Left lung (tissue), 10 donors: ENCODE measurements around the gene CIITA. TPM values are rescaled to one million over a fixed set of nuclear protein-coding genes. Genes with fewer than 3 reads are reported as not detected.

ENCODE experiments used
- ATAC-seq: fragments of 200-7000 bp; cut with Tn5 transposase; one replicate; pipeline ENCODE4 v1.9.1; 2020; ENCODE audit warnings: moderate library complexity
- DNase-seq, 4 donors: peaks; one replicate each; pipeline ENCODE4 v3.0.0-alpha.2; 2013 to 2020
- H3K27ac ChIP-seq, 2 donors: fragments of 200-600 bp; sonication (generic) in 1 of 2; one replicate each; pipeline versions ENCODE4 v1.5.0 to v1.8.0; 2020 to 2021
- H3K27me3 ChIP-seq, 2 donors: fragments of 200-600 bp; sonication (generic) in 1 of 2; one replicate each; pipeline versions ENCODE4 v1.5.0 to v1.8.0; 2020 to 2021
- H3K36me3 ChIP-seq, 2 donors: fragments of 200-600 bp; sonication (generic) in 1 of 2; one replicate each; pipeline versions ENCODE4 v1.5.0 to v1.8.0; 2020 to 2021
- H3K4me1 ChIP-seq, 2 donors: fragments of 200-600 bp; one replicate each; pipeline ENCODE4 v1.8.0; 2021
- H3K4me3 ChIP-seq, 2 donors: fragments of 200-600 bp; sonication (generic) in 1 of 2; one replicate each; pipeline versions ENCODE4 v1.5.0 to v1.8.0; 2020 to 2021; ENCODE audit warnings: mild to moderate bottlenecking in 1 of 2
- H3K9me3 ChIP-seq, 2 donors: fragments of 200-600 bp; sonication (generic) in 1 of 2; one replicate each; pipeline versions ENCODE4 v1.5.0 to v1.8.0; 2020 to 2021
- CTCF ChIP-seq, 2 donors: fragments of 200-600 bp; sonication (generic) in 1 of 2; IDR thresholded peaks; one replicate each; pipeline versions ENCODE4 v1.5.0 to v1.8.0; 2021; ENCODE audit warnings: antibody characterized with exemption in 2 of 2
- intact Hi-C, 2 donors: fragments of 100-400 bp; cut with DNase I; formaldehyde crosslinking; loops; one replicate each; pipeline versions ENCODE4 v1.11.2 to v1.14.2; 2022
- polyA plus RNA-seq, 6 donors: library from polyadenylated mRNA; unstranded; fragments of 120-200 nt; gene quantifications; one replicate each; pipeline ENCODE4 v1.2.1, GENCODE V29; 2013; ENCODE audit not compliant: insufficient read length in 6 of 6
- total RNA-seq, 2 donors: library from RNA; stranded (reverse); fragmentation: NEBNext Ultra II Directional; extraction: Animal tissue kit (Norgen Biotek cat#: 25700); gene quantifications; one replicate each; pipeline ENCODE4 v1.2.1, GENCODE V29; 2021
- donor health status: DM: no; HTN: yes; CAD: no.
- donor health status: DM: no; HTN: no; CAD: no.

CIITA gene
- total and polyA plus RNA-seq, 8 donors = 2.6 to 49.0 (median 5.8) TPM

GRCh38 chr16:10972108-10972818, 95.3 kb downstream of the CIITA start:
- intact Hi-C loops = loop anchor here in 1 of 2 donors (5.0 kb wide), 1 partner anchor 385 kb away; no protein-coding TSS in a partner anchor
- no peak for DNase-seq
- Histone ChIP-seq H3K4me1 (peaks cover 10 to 32% of the 10 kb centered on the region in 2 donors), H3K27me3 (no peaks in the 10 kb centered on the region), H3K9me3 (no peaks in the 10 kb centered on the region), H3K4me3 (no peak overlapping the region), H3K36me3 (peaks cover 0 to 78% of the 10 kb centered on the region in 2 donors), H3K27ac (peak overlapping the region in 1 of 2 donors; percentile 47)
- ATAC-seq = no peak
- TF ChIP-seq CTCF (IDR thresholded peaks at IDR 0.05) = no peak

GRCh38 chr16:10972819-10973464, 95.9 kb downstream of the CIITA start:
- TF ChIP-seq CTCF (IDR thresholded peaks at IDR 0.05) = no peak
- intact Hi-C loops = loop anchor here in 1 of 2 donors (5.0 kb wide), 1 partner anchor 384 kb away; no protein-coding TSS in a partner anchor
- Histone ChIP-seq H3K9me3 (no peaks in the 10 kb centered on the region), H3K4me3 (no peak overlapping the region), H3K4me1 (peaks cover 10 to 32% of the 10 kb centered on the region in 2 donors), H3K27ac (no peak overlapping the region), H3K36me3 (peaks cover 0 to 80% of the 10 kb centered on the region in 2 donors), H3K27me3 (no peaks in the 10 kb centered on the region)
- DNase-seq = no peak
- no peak for ATAC-seq

GRCh38 chr16:10976634-10977033, 99.6 kb downstream of the CIITA start:
- Histone ChIP-seq H3K36me3 (peaks cover 0 to 97% of the 10 kb centered on the region in 2 donors), H3K27ac (no peak overlapping the region), H3K4me3 (no peak overlapping the region), H3K27me3 (no peaks in the 10 kb centered on the region), H3K4me1 (peaks cover 17 to 21% of the 10 kb centered on the region in 2 donors), H3K9me3 (no peaks in the 10 kb centered on the region)
- intact Hi-C loops = no loop called here
- TF ChIP-seq CTCF (IDR thresholded peaks at IDR 0.05) = no peak
- peak in 1 of 4 donors; percentile 62 for DNase-seq
- ATAC-seq = no peak

- no peak for DNase-seq
- Histone ChIP-seq H3K4me1 (peaks cover 8 to 13% of the 10 kb centered on the region in 2 donors), H3K36me3 (peaks cover 0 to 93% of the 10 kb centered on the region in 2 donors), H3K27ac (no peak overlapping the region), H3K4me3 (no peak overlapping the region), H3K27me3 (no peaks in the 10 kb centered on the region), H3K9me3 (no peaks in the 10 kb centered on the region)
- TF ChIP-seq CTCF (IDR thresholded peaks at IDR 0.05) = no peak
- intact Hi-C loops = no loop called here
- ATAC-seq = no peak
Measured at GRCh38 chr16:10978124-10978523, 101.1 kb downstream of the CIITA start.

- Histone ChIP-seq H3K27me3 (no peaks in the 10 kb centered on the region), H3K27ac (peak overlapping the region in 1 of 2 donors; percentile 82), H3K4me1 (peaks cover 8 to 13% of the 10 kb centered on the region in 2 donors), H3K36me3 (peaks cover 0 to 93% of the 10 kb centered on the region in 2 donors), H3K9me3 (no peaks in the 10 kb centered on the region), H3K4me3 (no peak overlapping the region)
- TF ChIP-seq CTCF (IDR thresholded peaks at IDR 0.05) = no peak
- DNase-seq (no peak), ATAC-seq (peak; percentile 33)
- intact Hi-C loops = no loop called here
Measured at GRCh38 chr16:10978871-10979446, 102.0 kb downstream of the CIITA start.
